CD4-positive, alpha-beta memory T cell (primary cell): ENCODE results near the gene PSMC3IP. TPM values are rescaled to one million over a fixed set of nuclear protein-coding genes. Genes with fewer than 3 reads are reported as not detected.

Experiments
- CTCF ChIA-PET: fragments of 350-600 bp; sonication (Branson Sonifier 250); formaldehyde crosslinking; loops from one replicate; lab custom pipeline; 2021; ENCODE audit warnings: inconsistent platforms; ENCODE audit not compliant: partially characterized antibody; lab: Charles Lee
- POLR2A ChIA-PET: fragments of 350-600 bp; sonication (Branson Sonifier 250); formaldehyde crosslinking; loops from one replicate; lab custom pipeline; 2021; ENCODE audit not compliant: partially characterized antibody; lab: Charles Lee
- DNase-seq, 5 donors: peaks; one replicate each; pipeline versions ENCODE4 v3.0.0 to v3.0.0-alpha.2; 2020 to 2022; ENCODE audit warnings: mixed read lengths in 1 of 5
- H3K27ac ChIP-seq: one replicate; pipeline ENCODE4 v1.7.0; 2013; ENCODE audit warnings: low read depth, low read length
- H3K27me3 ChIP-seq: 2 replicates; pipeline ENCODE4 v1.7.0; 2013; ENCODE audit warnings: mild to moderate bottlenecking, low read length, moderate library complexity; ENCODE audit not compliant: insufficient read depth
- H3K36me3 ChIP-seq: 2 replicates; pipeline ENCODE4 v1.7.0; 2013; ENCODE audit warnings: mild to moderate bottlenecking, low read length, moderate library complexity; ENCODE audit not compliant: insufficient read depth
- H3K4me1 ChIP-seq: 2 replicates; pipeline ENCODE4 v1.7.0; 2013; ENCODE audit warnings: mild to moderate bottlenecking, low read length, moderate library complexity; ENCODE audit not compliant: insufficient read depth
- H3K4me3 ChIP-seq, 2 donors: one replicate each; pipeline ENCODE4 v1.7.0; 2013; ENCODE audit warnings: low read length in 2 of 2, mild to moderate bottlenecking in 1 of 2
- H3K9me3 ChIP-seq, 2 donors: one replicate each; pipeline ENCODE4 v1.7.0; 2013; ENCODE audit warnings: low read length in 2 of 2, control low read depth in 1 of 2; ENCODE audit not compliant: control insufficient read depth in 1 of 2
- H3K27ac Mint-ChIP-seq, 7 donors: one replicate each; pipeline ENCODE4 v1.8.0; 2020 to 2021; ENCODE audit warnings: mixed read lengths in 7 of 7, mild to moderate bottlenecking in 6 of 7, inconsistent platforms in 3 of 7, moderate library complexity in 3 of 7
- H3K27me3 Mint-ChIP-seq, 2 donors: one replicate each; pipeline ENCODE4 v1.8.0; 2020 to 2021; ENCODE audit warnings: mixed read lengths in 2 of 2
- H3K36me3 Mint-ChIP-seq, 2 donors: one replicate each; pipeline ENCODE4 v1.8.0; 2020 to 2021; ENCODE audit warnings: mixed read lengths in 2 of 2, inconsistent platforms in 1 of 2, mild to moderate bottlenecking in 1 of 2
- H3K4me1 Mint-ChIP-seq, 4 donors: one replicate each; pipeline ENCODE4 v1.8.0; 2020 to 2021; ENCODE audit warnings: mixed read lengths in 4 of 4, mild to moderate bottlenecking in 1 of 4
- H3K4me3 Mint-ChIP-seq, 8 donors: one replicate each; pipeline ENCODE4 v1.8.0; 2020 to 2021; ENCODE audit warnings: mixed read lengths in 8 of 8, mild to moderate bottlenecking in 7 of 8, moderate library complexity in 6 of 8, inconsistent platforms in 3 of 8
- H3K9me3 Mint-ChIP-seq, 8 donors: one replicate each; pipeline ENCODE4 v1.8.0; 2020 to 2021; ENCODE audit warnings: mixed read lengths in 8 of 8, mild to moderate bottlenecking in 5 of 8, inconsistent platforms in 3 of 8, moderate library complexity in 1 of 8
- intact Hi-C: fragments of 100-400 bp; cut with micrococcal nuclease; formaldehyde crosslinking; loops from one replicate; pipeline ENCODE4 v1.15.1; 2023
- polyA plus RNA-seq, 2 donors: library from polyadenylated mRNA; unstranded; fragments of 300-500 nt; fragmentation: Illumina TruSeq; gene quantifications; one replicate each; pipeline ENCODE4 v1.2.3, GENCODE V29; 2021
- total RNA-seq, 2 experiments: library from RNA; stranded (reverse); gene quantifications; one replicate each; pipeline ENCODE4 v1.2.3, GENCODE V29; 2021

PSMC3IP gene
- total and polyA plus RNA-seq, 4 experiments from 2014 or later, result 0.93 to 4.5 (median 2.6) TPM

DNA sequence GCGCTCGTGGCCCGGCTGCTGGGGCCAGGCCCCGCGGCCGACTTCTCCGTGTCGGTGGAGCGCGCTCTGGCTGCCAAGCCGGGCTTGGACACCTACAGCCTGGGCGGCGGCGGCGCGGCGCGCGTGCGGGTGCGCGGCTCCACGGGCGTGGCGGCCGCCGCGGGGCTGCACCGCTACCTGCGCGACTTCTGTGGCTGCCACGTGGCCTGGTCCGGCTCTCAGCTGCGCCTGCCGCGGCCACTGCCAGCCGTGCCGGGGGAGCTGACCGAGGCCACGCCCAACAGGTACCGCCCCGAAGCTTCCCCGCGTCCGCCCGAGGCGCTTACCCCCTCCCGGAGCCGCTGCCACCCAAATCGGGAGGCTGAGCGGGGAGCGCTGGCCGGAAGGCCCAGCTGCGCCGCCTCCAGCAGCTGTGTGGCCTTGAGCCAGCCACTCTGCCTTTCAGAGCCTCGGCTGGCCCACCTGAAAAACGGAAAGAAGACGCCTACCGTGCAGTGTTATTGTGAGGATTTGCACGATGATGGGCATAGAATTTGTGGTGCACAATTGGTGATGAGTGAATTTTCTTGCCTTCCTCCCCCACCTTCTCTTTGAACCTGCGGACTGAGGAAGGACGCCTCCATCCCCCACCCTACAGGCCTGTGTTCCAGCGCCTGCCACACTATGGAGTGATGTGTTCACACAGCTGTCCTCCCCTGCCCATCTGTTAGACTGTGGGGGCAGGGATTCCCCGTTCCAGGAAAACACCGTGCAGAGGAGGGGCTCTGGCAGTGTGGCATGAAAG, 41.0 kb downstream of the PSMC3IP start:
- Mint-ChIP-seq H3K4me1 (peaks cover 25 to 55% (median 39%) of the 10 kb centered on the region in 4 donors), H3K4me3 (peak overlapping the region; percentile 81 to 85 (median 84)), H3K36me3 (peaks cover 0 to 3% of the 10 kb centered on the region in 2 donors), H3K27me3 (no peaks in the 10 kb centered on the region), H3K9me3 (no peaks in the 10 kb centered on the region), H3K27ac (peak overlapping the region in 6 of 7 donors; percentile 55 to 82 (median 76))
- intact Hi-C loops, result loop anchor here (2.0 kb wide), 1 partner anchor 18 kb away; no protein-coding TSS in a partner anchor
- H3K9me3 ChIP-seq, result no peaks in the 10 kb centered on the region
- POLR2A ChIA-PET, result interaction anchor here (0.8 to 2.9 kb wide), 16 partner anchors 9 to 461 kb away, joined by 3 to 28 read pairs (median 6); partner anchors contain the start of genes MLX, PSMC3IP, RETREG3 and STAT3
- H3K4me3 ChIP-seq, result peak overlapping the region; percentile 43 to 57
- no peaks in the 10 kb centered on the region for H3K36me3 ChIP-seq
- H3K27ac ChIP-seq, result peak overlapping the region; percentile 36
- H3K4me1 ChIP-seq, result peaks cover 33% of the 10 kb centered on the region
- CTCF ChIA-PET, result interaction anchor here (1.2 to 1.7 kb wide), 4 partner anchors 12 to 31 kb away, joined by 3 to 4 read pairs (median 4); no protein-coding TSS in a partner anchor
- no peaks in the 10 kb centered on the region for H3K27me3 ChIP-seq
- peak; percentile 53 to 74 (median 55) for DNase-seq

DNA sequence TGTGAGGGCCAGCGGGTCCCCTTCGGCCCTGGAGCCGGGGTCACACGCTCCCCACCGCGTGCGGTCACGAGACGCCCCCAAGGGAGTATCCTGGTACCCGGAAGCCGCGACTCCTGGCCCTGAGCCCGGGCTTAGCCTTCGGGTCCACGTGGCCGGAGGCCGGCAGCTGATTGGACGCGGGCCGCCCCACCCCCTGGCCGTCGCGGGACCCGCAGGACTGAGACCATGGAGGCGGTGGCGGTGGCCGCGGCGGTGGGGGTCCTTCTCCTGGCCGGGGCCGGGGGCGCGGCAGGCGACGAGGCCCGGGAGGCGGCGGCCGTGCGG, 41.5 kb downstream of the PSMC3IP start, which contains the start of gene NAGLU:
TSS of gene NAGLU (plus strand) at position 194 of the 324 bp plus-strand sequence. CDS start at position 226, 32 bp downstream.
- Histone ChIP-seq H3K36me3 (no peaks in the 10 kb centered on the region), H3K4me1 (peaks cover 33% of the 10 kb centered on the region), H3K4me3 (peak within 1 kb of the TSS; percentile 43 to 57), H3K9me3 (no peaks in the 10 kb centered on the region), H3K27ac (peak within 1 kb of the TSS; percentile 46), H3K27me3 (no peaks in the 10 kb centered on the region)
- CTCF ChIA-PET, result interaction anchor here (1.2 to 1.7 kb wide), 4 partner anchors 13 to 31 kb away, joined by 3 to 4 read pairs (median 4); no protein-coding TSS in a partner anchor
- Mint-ChIP-seq H3K4me1 (peaks cover 23 to 55% (median 37%) of the 10 kb centered on the region in 4 donors), H3K27me3 (no peaks in the 10 kb centered on the region), H3K36me3 (no peaks in the 10 kb centered on the region), H3K27ac (peak within 1 kb of the TSS; percentile 55 to 84 (median 82)), H3K4me3 (peak within 1 kb of the TSS; percentile 82 to 93 (median 84)), H3K9me3 (no peaks in the 10 kb centered on the region)
- DNase-seq, result peak; percentile 67 to 76 (median 70)
- intact Hi-C loops, result loop anchor here (2.0 kb wide), 1 partner anchor 19 kb away; no protein-coding TSS in a partner anchor
- POLR2A ChIA-PET, result interaction anchor here (0.7 to 2.9 kb wide), 16 partner anchors 9 to 462 kb away, joined by 3 to 28 read pairs (median 6); partner anchors contain the start of genes MLX, PSMC3IP, RETREG3 and STAT3

- Mint-ChIP-seq H3K4me3 (peak overlapping the region; percentile 80 to 93 (median 84)), H3K9me3 (no peaks in the 10 kb centered on the region), H3K27me3 (no peaks in the 10 kb centered on the region), H3K36me3 (no peaks in the 10 kb centered on the region), H3K4me1 (peaks cover 21 to 55% (median 37%) of the 10 kb centered on the region in 4 donors), H3K27ac (peak overlapping the region in 6 of 7 donors; percentile 18 to 84 (median 77))
- Histone ChIP-seq H3K9me3 (no peaks in the 10 kb centered on the region), H3K27ac (peak overlapping the region; percentile 46), H3K4me3 (peak overlapping the region; percentile 8 to 40), H3K4me1 (peaks cover 34% of the 10 kb centered on the region), H3K36me3 (no peaks in the 10 kb centered on the region), H3K27me3 (no peaks in the 10 kb centered on the region)
- CTCF ChIA-PET, result interaction anchor here (1.2 to 1.7 kb wide), 3 partner anchors 13 to 32 kb away, joined by 3 to 4 read pairs (median 4); no protein-coding TSS in a partner anchor
- intact Hi-C loops, result loop anchor here (2.0 kb wide), 1 partner anchor 19 kb away; no protein-coding TSS in a partner anchor
- POLR2A ChIA-PET, result interaction anchor here (0.7 to 2.9 kb wide), 12 partner anchors 10 to 287 kb away, joined by 3 to 28 read pairs (median 8); partner anchors contain the start of genes MLX, PSMC3IP, RETREG3 and STAT3
- DNase-seq, result no peak
Measured at GRCh38 chr17:42535155-42536047, 42.1 kb downstream of the PSMC3IP start.

GRCh38 chr17:42531455-42532354, 45.8 kb downstream of the PSMC3IP start:
- H3K27ac ChIP-seq, result no peak overlapping the region
- no peaks in the 10 kb centered on the region for H3K9me3 Mint-ChIP-seq
- H3K4me3 ChIP-seq, result peak overlapping the region in 1 of 2 donors; percentile 10
- no peaks in the 10 kb centered on the region for H3K27me3 Mint-ChIP-seq
- peak overlapping the region; percentile 82 to 92 (median 86) for H3K4me3 Mint-ChIP-seq
- POLR2A ChIA-PET, result interaction anchor here (0.6 to 2.7 kb wide), 11 partner anchors 10 to 257 kb away, joined by 3 to 10 read pairs (median 4); partner anchors contain the start of genes PSMC3IP and STAT3
- H3K9me3 ChIP-seq, result no peaks in the 10 kb centered on the region
- no peaks in the 10 kb centered on the region for H3K27me3 ChIP-seq
- H3K4me1 Mint-ChIP-seq, result peaks cover 22 to 55% (median 40%) of the 10 kb centered on the region in 4 donors
- no peaks in the 10 kb centered on the region for H3K36me3 Mint-ChIP-seq
- intact Hi-C loops, result loop anchor here (5.0 kb wide), 2 partner anchors 46 to 146 kb away; partner anchors contain the start of genes PLEKHH3 and PSMC3IP
- H3K4me1 ChIP-seq, result peaks cover 42% of the 10 kb centered on the region
- H3K27ac Mint-ChIP-seq, result peak overlapping the region; percentile 63 to 91 (median 86)
- CTCF ChIA-PET, result interaction anchor here (0.8 to 4.0 kb wide), 6 partner anchors 10 to 149 kb away, joined by 4 to 27 read pairs (median 4); no protein-coding TSS in a partner anchor
- DNase-seq, result peak; percentile 43 to 56 (median 50)
- no peaks in the 10 kb centered on the region for H3K36me3 ChIP-seq

DNA sequence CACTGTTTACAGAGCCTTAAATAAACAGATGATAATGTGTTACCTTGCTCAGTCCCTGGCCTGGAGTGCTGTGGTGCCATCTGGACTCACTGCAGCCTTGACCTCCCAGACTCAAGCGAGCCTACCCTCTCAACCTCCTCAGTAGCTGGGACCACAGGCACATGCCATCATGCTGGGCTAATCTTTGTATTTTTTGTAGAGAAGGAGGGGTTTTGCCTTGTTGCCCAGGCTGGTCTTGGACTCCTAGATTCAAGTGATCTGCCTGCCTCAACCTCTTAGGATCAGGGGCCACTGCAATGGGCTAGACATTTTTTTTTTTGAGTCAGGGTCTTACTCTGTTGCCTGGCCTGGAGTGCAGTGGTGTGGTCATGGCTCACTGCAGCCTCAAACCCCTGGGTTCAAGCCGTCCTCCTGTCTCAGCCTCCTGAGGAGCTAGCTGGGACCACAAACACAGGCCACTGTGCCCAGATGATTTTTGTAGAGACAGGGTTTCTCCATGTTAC, 46.5 kb downstream of the PSMC3IP start:
- Mint-ChIP-seq H3K36me3 (no peaks in the 10 kb centered on the region), H3K9me3 (no peaks in the 10 kb centered on the region), H3K4me3 (peak overlapping the region in 5 of 8 donors; percentile 32 to 92 (median 44)), H3K27me3 (no peaks in the 10 kb centered on the region), H3K27ac (peak overlapping the region; percentile 4 to 86 (median 73)), H3K4me1 (peaks cover 21 to 53% (median 39%) of the 10 kb centered on the region in 4 donors)
- POLR2A ChIA-PET, result interaction anchor here (1.1 to 2.7 kb wide), 9 partner anchors 10 to 143 kb away, joined by 3 to 10 read pairs (median 5); partner anchors contain the start of genes PSMC3IP and STAT3
- no peak for DNase-seq
- peaks cover 40% of the 10 kb centered on the region for H3K4me1 ChIP-seq
- no peak overlapping the region for H3K4me3 ChIP-seq
- no peak overlapping the region for H3K27ac ChIP-seq
- H3K9me3 ChIP-seq, result no peaks in the 10 kb centered on the region
- intact Hi-C loops, result loop anchor here (5.0 kb wide), 2 partner anchors 46 to 146 kb away; partner anchors contain the start of genes PLEKHH3 and PSMC3IP
- CTCF ChIA-PET, result interaction anchor here (0.7 to 4.0 kb wide), 7 partner anchors 12 to 466 kb away, joined by 3 to 27 read pairs (median 5); no protein-coding TSS in a partner anchor
- H3K36me3 ChIP-seq, result no peaks in the 10 kb centered on the region
- no peaks in the 10 kb centered on the region for H3K27me3 ChIP-seq
